CD4-positive, alpha-beta T cell (primary cell): ENCODE data around the gene HDAC5. TPM values are rescaled to one million over a fixed set of nuclear protein-coding genes. Genes with fewer than 3 reads are reported as not detected.
"Not testable (repeated sequence)": the region's sequence is repeated elsewhere in the genome, so short reads cannot be mapped to it uniquely, and the experiment has no call there.

Source experiments
- ATAC-seq: fragments of 200-7000 bp; cut with Tn5 transposase; one replicate; pipeline ENCODE4 v1.10.0; 2022; ENCODE audit warnings: mild to moderate bottlenecking; ENCODE audit not compliant: poor library complexity
- CTCF ChIA-PET: fragments of 350-600 bp; sonication (Branson Sonifier 250); formaldehyde crosslinking; loops from one replicate; lab custom pipeline; 2021; ENCODE audit warnings: antibody characterized with exemption, inconsistent platforms; lab: Charles Lee
- POLR2A ChIA-PET: fragments of 350-600 bp; sonication (Branson Sonifier 250); formaldehyde crosslinking; loops from one replicate; lab custom pipeline; 2021; ENCODE audit warnings: antibody characterized with exemption, inconsistent platforms; lab: Charles Lee
- DNase-seq, 14 experiments: peaks; one replicate each; pipeline ENCODE4 v3.0.0-alpha.2; 2013 to 2020; ENCODE audit warnings: mixed read lengths in 2 of 14
- H3K27ac ChIP-seq, 2 donors: one replicate each; pipeline versions ENCODE4 v1.5.1 to v1.7.0; 2013; ENCODE audit warnings: low read length in 2 of 2, low read depth in 1 of 2, mild to moderate bottlenecking in 1 of 2
- H3K27me3 ChIP-seq, 2 experiments: 1 replicate in 1 of 2; 2 replicates in 1 of 2; pipeline versions ENCODE4 v1.6.1 to v1.7.0; 2013; ENCODE audit warnings: low read length in 2 of 2, control low read depth in 1 of 2, mild to moderate bottlenecking in 1 of 2, moderate library complexity in 1 of 2; ENCODE audit not compliant: insufficient read depth in 2 of 2, control insufficient read depth in 1 of 2
- H3K36me3 ChIP-seq: one replicate; pipeline ENCODE4 v1.6.1; 2013; ENCODE audit warnings: low read length, control low read depth; ENCODE audit not compliant: insufficient read depth
- H3K4me1 ChIP-seq: one replicate; pipeline ENCODE4 v1.6.1; 2013; ENCODE audit warnings: low read length, control low read depth; ENCODE audit not compliant: insufficient read depth
- H3K4me3 ChIP-seq: one replicate; pipeline ENCODE4 v1.5.1; 2013; ENCODE audit warnings: mild to moderate bottlenecking, low read length, moderate library complexity
- H3K9me3 ChIP-seq, 2 experiments: 1 replicate in 1 of 2; 2 replicates in 1 of 2; pipeline versions ENCODE4 v1.6.1 to v1.7.0; 2013; ENCODE audit warnings: low read length in 2 of 2, mild to moderate bottlenecking in 2 of 2, control low read depth in 1 of 2, moderate library complexity in 1 of 2; ENCODE audit not compliant: control insufficient read depth in 1 of 2, insufficient read depth in 1 of 2
- H3K27ac Mint-ChIP-seq: one replicate; pipeline ENCODE4 v1.8.0; 2020; ENCODE audit warnings: mixed read lengths
- H3K27me3 Mint-ChIP-seq: one replicate; pipeline ENCODE4 v1.8.0; 2021; ENCODE audit warnings: mixed read lengths
- H3K36me3 Mint-ChIP-seq: one replicate; pipeline ENCODE4 v1.8.0; 2021; ENCODE audit warnings: low read depth, mixed read lengths
- H3K4me1 Mint-ChIP-seq: one replicate; pipeline ENCODE4 v1.8.0; 2021; ENCODE audit warnings: low read depth, mixed read lengths
- H3K4me3 Mint-ChIP-seq: one replicate; pipeline ENCODE4 v1.8.0; 2020; ENCODE audit warnings: mild to moderate bottlenecking, mixed read lengths
- H3K9me3 Mint-ChIP-seq: one replicate; pipeline ENCODE4 v1.8.0; 2020; ENCODE audit warnings: mixed read lengths
- intact Hi-C, 2 experiments: fragments of 100-400 bp; cut with DNase I in 1 of 2; cut with micrococcal nuclease in 1 of 2; formaldehyde crosslinking; loops; one replicate each; pipeline versions ENCODE4 v1.15.1 to v1.9.0; 2023 to 2025; cut with DNase I, micrococcal nuclease
- total RNA-seq, 174 experiments: library from RNA in 2 of 174; stranded (reverse) in 2 of 174; gene quantifications; one replicate each; pipeline ENCODE4 v1.2.3 and lab custom pipeline; 2021 to 2026
- TF ChIP-seq, protein P1 (sequence below): fragments of 200-600 bp; IDR thresholded peaks from one replicate; pipeline ENCODE4 v1.8.0; 2022; ENCODE audit warnings: antibody characterized with exemption, mild to moderate bottlenecking

The HDAC5 gene
- total RNA-seq, 2 experiments from 2014 or later: 92.0 to 92.5 TPM

DNA sequence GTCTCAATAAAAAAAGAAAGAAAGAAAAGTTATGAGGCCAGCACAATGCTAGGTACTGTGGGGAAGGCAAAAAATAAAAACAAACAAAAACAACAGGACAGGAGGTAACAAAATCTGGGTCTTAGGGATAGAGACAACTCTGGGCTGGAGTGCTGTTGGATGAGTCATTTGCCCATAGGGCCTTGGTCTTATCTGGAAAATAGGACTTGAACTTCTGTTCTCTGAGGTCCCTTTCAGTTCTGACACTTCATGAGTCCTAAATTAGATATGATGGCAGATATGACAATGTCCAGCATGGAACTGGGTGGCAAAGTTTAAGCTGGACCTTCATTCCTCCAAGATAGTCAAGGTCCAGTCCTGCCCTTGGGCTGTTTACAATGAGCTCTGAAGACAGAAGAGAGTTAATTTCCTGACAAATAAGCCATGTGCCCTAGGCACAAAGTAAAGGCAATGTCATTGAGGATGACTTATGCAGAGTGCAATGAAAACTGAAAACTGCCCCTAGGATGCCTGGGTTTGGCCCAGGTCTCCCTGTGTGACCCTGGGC, 8.9 kb upstream of the HDAC5 start:
- Mint-ChIP-seq H3K36me3 (no peaks in the 10 kb centered on the region), H3K27ac (no peak overlapping the region), H3K4me3 (no peak overlapping the region), H3K9me3 (no peaks in the 10 kb centered on the region), H3K4me1 (no peaks in the 10 kb centered on the region), H3K27me3 (peaks cover under 1% of the 10 kb centered on the region)
- H3K27me3 ChIP-seq: no peaks in the 10 kb centered on the region
- ChIA-PET POLR2A (no interaction called here), CTCF (no interaction called here)
- no peak overlapping the region for H3K27ac ChIP-seq
- intact Hi-C loops: no loop called here
- ATAC-seq (no peak), DNase-seq (no peak)
- no peak overlapping the region for H3K4me3 ChIP-seq
- TF ChIP-seq, protein P1, sequence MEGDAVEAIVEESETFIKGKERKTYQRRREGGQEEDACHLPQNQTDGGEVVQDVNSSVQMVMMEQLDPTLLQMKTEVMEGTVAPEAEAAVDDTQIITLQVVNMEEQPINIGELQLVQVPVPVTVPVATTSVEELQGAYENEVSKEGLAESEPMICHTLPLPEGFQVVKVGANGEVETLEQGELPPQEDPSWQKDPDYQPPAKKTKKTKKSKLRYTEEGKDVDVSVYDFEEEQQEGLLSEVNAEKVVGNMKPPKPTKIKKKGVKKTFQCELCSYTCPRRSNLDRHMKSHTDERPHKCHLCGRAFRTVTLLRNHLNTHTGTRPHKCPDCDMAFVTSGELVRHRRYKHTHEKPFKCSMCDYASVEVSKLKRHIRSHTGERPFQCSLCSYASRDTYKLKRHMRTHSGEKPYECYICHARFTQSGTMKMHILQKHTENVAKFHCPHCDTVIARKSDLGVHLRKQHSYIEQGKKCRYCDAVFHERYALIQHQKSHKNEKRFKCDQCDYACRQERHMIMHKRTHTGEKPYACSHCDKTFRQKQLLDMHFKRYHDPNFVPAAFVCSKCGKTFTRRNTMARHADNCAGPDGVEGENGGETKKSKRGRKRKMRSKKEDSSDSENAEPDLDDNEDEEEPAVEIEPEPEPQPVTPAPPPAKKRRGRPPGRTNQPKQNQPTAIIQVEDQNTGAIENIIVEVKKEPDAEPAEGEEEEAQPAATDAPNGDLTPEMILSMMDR: no peak
- H3K4me1 ChIP-seq: no peaks in the 10 kb centered on the region
- H3K9me3 ChIP-seq: no peaks in the 10 kb centered on the region
- H3K36me3 ChIP-seq: no peaks in the 10 kb centered on the region

DNA sequence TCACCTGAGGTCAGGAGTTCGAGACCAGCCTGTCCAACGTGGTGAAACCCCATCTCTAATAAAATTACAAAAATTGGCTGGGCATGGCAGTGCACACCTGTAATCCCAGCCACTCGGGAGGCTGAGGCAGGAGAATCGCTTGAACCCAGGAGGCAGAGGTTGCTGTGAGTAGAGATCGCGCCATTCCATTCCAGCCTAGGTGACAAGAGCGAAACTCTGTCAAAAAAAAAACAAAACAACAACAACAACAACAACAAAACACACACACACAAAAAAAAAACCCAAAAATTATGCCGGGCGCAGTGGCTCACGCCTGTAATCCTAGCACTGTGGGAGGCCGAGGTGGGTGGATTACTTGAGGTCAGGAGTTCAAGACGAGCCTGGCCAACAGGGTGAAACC, 7.9 kb upstream of the HDAC5 start:
- H3K9me3 Mint-ChIP-seq, H3K4me3 Mint-ChIP-seq, H3K27ac Mint-ChIP-seq, CTCF ChIA-PET, H3K36me3 Mint-ChIP-seq, H3K4me1 ChIP-seq, ATAC-seq, intact Hi-C loops, H3K27me3 Mint-ChIP-seq, H3K27me3 ChIP-seq, H3K36me3 ChIP-seq, H3K4me1 Mint-ChIP-seq, POLR2A ChIA-PET, H3K27ac ChIP-seq, DNase-seq, H3K4me3 ChIP-seq, H3K9me3 ChIP-seq: not testable (repeated sequence)

DNA sequence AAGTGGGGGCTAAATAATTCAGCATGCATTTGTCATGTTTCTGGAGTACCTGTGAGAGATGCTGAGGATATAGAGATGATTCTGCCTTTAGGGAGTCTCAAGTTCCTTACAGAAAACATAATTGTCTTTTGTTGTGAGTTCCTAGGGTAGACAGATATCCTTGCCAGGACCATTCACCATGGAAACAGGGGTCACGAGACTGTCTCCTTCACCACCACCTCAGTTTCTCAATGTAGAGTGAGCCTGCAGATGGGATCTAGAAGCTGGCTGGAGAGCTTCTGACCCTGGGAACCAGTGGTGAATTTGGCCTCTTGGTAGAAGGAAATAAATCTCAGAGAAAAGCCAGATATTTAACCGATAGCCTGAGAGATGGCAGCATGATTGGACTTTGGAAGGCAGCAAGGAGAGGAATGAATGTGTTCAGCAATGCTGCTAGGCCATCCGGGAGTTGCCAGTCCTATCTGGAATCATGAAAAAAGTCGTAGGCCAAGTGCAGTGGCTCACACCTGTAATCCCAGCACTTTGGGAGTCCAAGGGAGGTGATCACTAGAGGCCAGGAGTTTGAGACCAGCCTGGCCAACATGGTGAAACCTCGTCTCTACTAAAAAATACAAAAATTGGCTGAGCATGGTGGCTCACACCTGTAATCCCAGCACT, 7.4 kb upstream of the HDAC5 start:
- Mint-ChIP-seq H3K9me3 (no peaks in the 10 kb centered on the region), H3K27ac (no peak overlapping the region), H3K4me1 (no peaks in the 10 kb centered on the region), H3K4me3 (no peak overlapping the region), H3K36me3 (no peaks in the 10 kb centered on the region), H3K27me3 (no peaks in the 10 kb centered on the region)
- ChIA-PET POLR2A (no interaction called here), CTCF (no interaction called here)
- H3K4me1 ChIP-seq: no peaks in the 10 kb centered on the region
- no peak for ATAC-seq
- no peaks in the 10 kb centered on the region for H3K27me3 ChIP-seq
- intact Hi-C loops: no loop called here
- H3K4me3 ChIP-seq: no peak overlapping the region
- no peaks in the 10 kb centered on the region for H3K36me3 ChIP-seq
- no peaks in the 10 kb centered on the region for H3K9me3 ChIP-seq
- TF ChIP-seq, protein P1: no peak
- no peak for DNase-seq
- H3K27ac ChIP-seq: no peak overlapping the region

DNA sequence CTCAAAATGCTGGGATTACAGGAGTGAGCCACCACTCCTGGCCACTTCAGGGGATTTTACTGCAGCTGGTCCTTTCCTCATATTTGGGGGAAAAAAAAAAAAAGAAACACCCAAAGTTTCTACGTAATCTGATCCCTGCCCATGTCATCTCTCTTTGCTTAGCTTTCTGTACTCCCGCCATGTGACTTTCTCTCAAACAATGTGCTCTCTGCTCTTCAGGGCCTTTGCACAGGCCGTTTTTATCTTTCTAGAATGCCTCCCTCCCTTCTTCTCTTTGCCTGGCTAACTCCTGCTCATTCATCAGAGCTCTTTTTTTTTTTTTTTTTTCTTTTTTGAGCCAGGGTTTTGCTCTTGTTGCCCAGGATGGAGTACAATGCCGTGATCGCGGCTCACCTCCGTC, 4.9 kb upstream of the HDAC5 start:
- Histone ChIP-seq H3K9me3 (no peaks in the 10 kb centered on the region), H3K36me3 (no peaks in the 10 kb centered on the region), H3K4me3 (no peak overlapping the region), H3K4me1 (peaks cover 12% of the 10 kb centered on the region), H3K27me3 (no peaks in the 10 kb centered on the region), H3K27ac (no peak overlapping the region)
- ChIA-PET POLR2A (no interaction called here), CTCF (no interaction called here)
- TF ChIP-seq, protein P1: no peak
- Mint-ChIP-seq H3K27ac (no peak overlapping the region), H3K36me3 (peaks cover 8% of the 10 kb centered on the region), H3K4me1 (peaks cover 10% of the 10 kb centered on the region), H3K27me3 (no peaks in the 10 kb centered on the region), H3K4me3 (peak overlapping the region; percentile 36), H3K9me3 (no peaks in the 10 kb centered on the region)
- DNase-seq (no peak), ATAC-seq (no peak)
- intact Hi-C loops: loop anchor here in 1 of 2 experiments (10.0 kb wide), 2 partner anchors 196 to 1454 kb away; partner anchors contain the start of genes PLEKHH3 and SLC25A39
